HepG2 (cell line): Measurements from ENCODE around the gene ACSF3. TPM values are rescaled to one million over a fixed set of nuclear protein-coding genes. Genes with fewer than 3 reads are reported as not detected.

Source experiments
- IKZF4 ChIP-seq: sonication (generic); formaldehyde crosslinking; IDR thresholded peaks from 2 replicates; pipeline ENCODE4 v1.5.1; 2020; ENCODE audit warnings: borderline replicate concordance, mild to moderate bottlenecking, low read depth, missing genetic modification reagents; ENCODE audit errors: not compliant biosample characterization
- JUN ChIP-seq: sonication (generic); formaldehyde crosslinking; IDR thresholded peaks from 2 replicates; pipeline ENCODE4 v1.4.0; 2020; ENCODE audit warnings: mild to moderate bottlenecking, missing genetic modification reagents
- MAF1 ChIP-seq: sonication (generic); formaldehyde crosslinking; IDR thresholded peaks from 2 replicates; pipeline ENCODE4 v1.5.0; 2020; ENCODE audit warnings: missing genetic modification reagents, borderline replicate concordance
- ZKSCAN5 ChIP-seq: sonication (generic); formaldehyde crosslinking; IDR thresholded peaks from 2 replicates; pipeline ENCODE4 v1.5.1; 2020; ENCODE audit warnings: mild to moderate bottlenecking, missing genetic modification reagents
- ZNF333 ChIP-seq: sonication (generic); formaldehyde crosslinking; IDR thresholded peaks from 2 replicates; pipeline ENCODE4 v1.4.0; 2020; ENCODE audit warnings: mild to moderate bottlenecking, missing genetic modification reagents, borderline replicate concordance
- polyA plus RNA-seq, 8 experiments: library from polyadenylated mRNA; depleted of rRNA in 3 of 8; stranded (reverse) in 7 of 8; unstranded in 1 of 8; fragments of >200 nt; fragmentation: Illumina TruSeq in 4 of 8; extraction: Trizol in 4 of 8; gene quantifications; 2 replicates each; pipeline versions ENCODE4 v1.2.1 to v1.2.3, GENCODE V29; 2011 to 2016; ENCODE audit warnings: low read depth in 4 of 8, missing spikeins in 1 of 8, mixed read lengths in 1 of 8; ENCODE audit not compliant: insufficient read depth in 1 of 8
- total RNA-seq, 5 experiments: library from RNA; depleted of rRNA; stranded (reverse); fragments of >200 nt; fragmentation: Illumina TruSeq; extraction: Trizol; gene quantifications; 2 replicates each; pipeline ENCODE4 v1.2.3, GENCODE V29; 2016; ENCODE audit warnings: low read depth in 1 of 5
- TF ChIP-seq, protein P1 (sequence below): sonication (generic); formaldehyde crosslinking; IDR thresholded peaks from 2 replicates; pipeline ENCODE4 v1.4.0; 2020; ENCODE audit warnings: missing genetic modification reagents, borderline replicate concordance
- TF ChIP-seq, protein P2 (sequence below): sonication (generic); formaldehyde crosslinking; IDR thresholded peaks from 2 replicates; pipeline ENCODE4 v1.4.0; 2020; ENCODE audit warnings: missing genetic modification reagents
- TF ChIP-seq, protein P3 (sequence below): sonication (generic); formaldehyde crosslinking; IDR thresholded peaks from 2 replicates; pipeline ENCODE4 v1.4.0; 2020; ENCODE audit warnings: mild to moderate bottlenecking, low read depth, missing genetic modification reagents
- TF ChIP-seq, protein P4 (sequence below): sonication (generic); formaldehyde crosslinking; IDR thresholded peaks from 2 replicates; pipeline ENCODE4 v1.8.0; 2022; ENCODE audit warnings: mild to moderate bottlenecking, missing genetic modification reagents, moderate library complexity
- TF ChIP-seq, protein P5 (sequence below): sonication (generic); formaldehyde crosslinking; IDR thresholded peaks from 2 replicates; pipeline ENCODE4 v1.4.0; 2020; ENCODE audit warnings: missing genetic modification reagents
- TF ChIP-seq, protein P6 (sequence below): sonication (generic); formaldehyde crosslinking; IDR thresholded peaks from 2 replicates; pipeline ENCODE4 v1.5.1; 2020; ENCODE audit warnings: mild to moderate bottlenecking, missing genetic modification reagents

Gene ACSF3
- total and polyA plus RNA-seq, 2 of the 13 experiments (the other 11 are each of a cell fraction or from before 2014, with no cell fraction given): 14.9 to 30.6 TPM

DNA sequence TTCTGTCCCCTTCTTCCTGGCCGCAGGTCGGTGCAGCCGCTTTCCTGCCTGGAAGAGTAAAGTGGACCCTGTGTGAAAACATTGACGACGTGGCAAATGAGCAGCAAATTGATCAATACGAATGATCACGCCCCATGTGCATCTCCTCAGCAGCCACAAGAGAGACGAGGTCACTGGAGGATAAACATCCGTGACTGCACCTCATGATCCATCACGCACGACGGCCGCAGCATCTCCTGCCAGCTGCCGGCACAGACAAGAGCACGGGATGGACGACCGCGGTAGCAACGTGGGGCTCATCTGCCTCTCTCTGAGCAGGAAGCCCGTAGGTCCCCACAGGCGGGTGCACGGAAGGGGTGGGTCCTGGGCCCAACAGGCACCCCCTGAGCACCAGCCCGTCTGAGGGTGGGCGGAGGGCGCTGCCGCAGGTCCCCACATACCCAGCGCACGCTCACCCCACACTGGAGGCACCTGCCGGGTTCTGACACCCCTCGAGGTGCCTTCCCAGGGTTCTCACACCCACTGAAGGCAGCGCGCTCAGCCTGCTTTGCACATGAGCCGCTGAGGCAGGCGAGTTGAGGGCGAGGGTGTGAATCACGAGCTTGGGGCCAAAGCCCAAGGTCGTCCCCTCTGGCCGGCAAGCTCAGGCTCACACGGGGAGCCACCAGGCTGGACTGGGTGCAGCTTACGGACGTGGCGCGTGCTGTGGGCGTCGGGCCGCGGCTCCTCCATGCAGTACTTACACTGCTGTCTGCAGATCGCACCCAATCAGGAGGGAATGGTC is 65.6 kb downstream of the ACSF3 start (continued):
- TF ChIP-seq, protein P1, sequence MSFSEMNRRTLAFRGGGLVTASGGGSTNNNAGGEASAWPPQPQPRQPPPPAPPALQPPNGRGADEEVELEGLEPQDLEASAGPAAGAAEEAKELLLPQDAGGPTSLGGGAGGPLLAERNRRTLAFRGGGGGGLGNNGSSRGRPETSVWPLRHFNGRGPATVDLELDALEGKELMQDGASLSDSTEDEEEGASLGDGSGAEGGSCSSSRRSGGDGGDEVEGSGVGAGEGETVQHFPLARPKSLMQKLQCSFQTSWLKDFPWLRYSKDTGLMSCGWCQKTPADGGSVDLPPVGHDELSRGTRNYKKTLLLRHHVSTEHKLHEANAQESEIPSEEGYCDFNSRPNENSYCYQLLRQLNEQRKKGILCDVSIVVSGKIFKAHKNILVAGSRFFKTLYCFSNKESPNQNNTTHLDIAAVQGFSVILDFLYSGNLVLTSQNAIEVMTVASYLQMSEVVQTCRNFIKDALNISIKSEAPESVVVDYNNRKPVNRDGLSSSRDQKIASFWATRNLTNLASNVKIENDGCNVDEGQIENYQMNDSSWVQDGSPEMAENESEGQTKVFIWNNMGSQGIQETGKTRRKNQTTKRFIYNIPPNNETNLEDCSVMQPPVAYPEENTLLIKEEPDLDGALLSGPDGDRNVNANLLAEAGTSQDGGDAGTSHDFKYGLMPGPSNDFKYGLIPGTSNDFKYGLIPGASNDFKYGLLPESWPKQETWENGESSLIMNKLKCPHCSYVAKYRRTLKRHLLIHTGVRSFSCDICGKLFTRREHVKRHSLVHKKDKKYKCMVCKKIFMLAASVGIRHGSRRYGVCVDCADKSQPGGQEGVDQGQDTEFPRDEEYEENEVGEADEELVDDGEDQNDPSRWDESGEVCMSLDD (CRISPR knock-in tag): no peak
- TF ChIP-seq JUN (CRISPR knock-in tag) (peak; percentile 59; the same call in 1 of the 2 replicates), ZKSCAN5 (CRISPR knock-in tag) (no peak), MAF1 (no peak; the same call in 1 of the 2 replicates), IKZF4 (CRISPR knock-in tag) (peak; percentile 97), ZNF333 (no peak; the same call in 1 of the 2 replicates)
- TF ChIP-seq, protein P2, sequence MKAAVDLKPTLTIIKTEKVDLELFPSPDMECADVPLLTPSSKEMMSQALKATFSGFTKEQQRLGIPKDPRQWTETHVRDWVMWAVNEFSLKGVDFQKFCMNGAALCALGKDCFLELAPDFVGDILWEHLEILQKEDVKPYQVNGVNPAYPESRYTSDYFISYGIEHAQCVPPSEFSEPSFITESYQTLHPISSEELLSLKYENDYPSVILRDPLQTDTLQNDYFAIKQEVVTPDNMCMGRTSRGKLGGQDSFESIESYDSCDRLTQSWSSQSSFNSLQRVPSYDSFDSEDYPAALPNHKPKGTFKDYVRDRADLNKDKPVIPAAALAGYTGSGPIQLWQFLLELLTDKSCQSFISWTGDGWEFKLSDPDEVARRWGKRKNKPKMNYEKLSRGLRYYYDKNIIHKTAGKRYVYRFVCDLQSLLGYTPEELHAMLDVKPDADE (CRISPR knock-in tag): no peak
- TF ChIP-seq, protein P3, sequence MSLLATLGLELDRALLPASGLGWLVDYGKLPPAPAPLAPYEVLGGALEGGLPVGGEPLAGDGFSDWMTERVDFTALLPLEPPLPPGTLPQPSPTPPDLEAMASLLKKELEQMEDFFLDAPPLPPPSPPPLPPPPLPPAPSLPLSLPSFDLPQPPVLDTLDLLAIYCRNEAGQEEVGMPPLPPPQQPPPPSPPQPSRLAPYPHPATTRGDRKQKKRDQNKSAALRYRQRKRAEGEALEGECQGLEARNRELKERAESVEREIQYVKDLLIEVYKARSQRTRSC (CRISPR knock-in tag): peak; percentile 59; the same call in 1 of the 2 replicates
- TF ChIP-seq, protein P4, sequence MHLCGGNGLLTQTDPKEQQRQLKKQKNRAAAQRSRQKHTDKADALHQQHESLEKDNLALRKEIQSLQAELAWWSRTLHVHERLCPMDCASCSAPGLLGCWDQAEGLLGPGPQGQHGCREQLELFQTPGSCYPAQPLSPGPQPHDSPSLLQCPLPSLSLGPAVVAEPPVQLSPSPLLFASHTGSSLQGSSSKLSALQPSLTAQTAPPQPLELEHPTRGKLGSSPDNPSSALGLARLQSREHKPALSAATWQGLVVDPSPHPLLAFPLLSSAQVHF (CRISPR knock-in tag): peak; percentile 91; the same call in 1 of the 2 replicates
- TF ChIP-seq, protein P5, sequence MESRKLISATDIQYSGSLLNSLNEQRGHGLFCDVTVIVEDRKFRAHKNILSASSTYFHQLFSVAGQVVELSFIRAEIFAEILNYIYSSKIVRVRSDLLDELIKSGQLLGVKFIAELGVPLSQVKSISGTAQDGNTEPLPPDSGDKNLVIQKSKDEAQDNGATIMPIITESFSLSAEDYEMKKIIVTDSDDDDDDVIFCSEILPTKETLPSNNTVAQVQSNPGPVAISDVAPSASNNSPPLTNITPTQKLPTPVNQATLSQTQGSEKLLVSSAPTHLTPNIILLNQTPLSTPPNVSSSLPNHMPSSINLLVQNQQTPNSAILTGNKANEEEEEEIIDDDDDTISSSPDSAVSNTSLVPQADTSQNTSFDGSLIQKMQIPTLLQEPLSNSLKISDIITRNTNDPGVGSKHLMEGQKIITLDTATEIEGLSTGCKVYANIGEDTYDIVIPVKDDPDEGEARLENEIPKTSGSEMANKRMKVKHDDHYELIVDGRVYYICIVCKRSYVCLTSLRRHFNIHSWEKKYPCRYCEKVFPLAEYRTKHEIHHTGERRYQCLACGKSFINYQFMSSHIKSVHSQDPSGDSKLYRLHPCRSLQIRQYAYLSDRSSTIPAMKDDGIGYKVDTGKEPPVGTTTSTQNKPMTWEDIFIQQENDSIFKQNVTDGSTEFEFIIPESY (CRISPR knock-in tag): 0 out of 2 replicates have a peak, but pooled peaks have one; percentile 25
- TF ChIP-seq, protein P6, sequence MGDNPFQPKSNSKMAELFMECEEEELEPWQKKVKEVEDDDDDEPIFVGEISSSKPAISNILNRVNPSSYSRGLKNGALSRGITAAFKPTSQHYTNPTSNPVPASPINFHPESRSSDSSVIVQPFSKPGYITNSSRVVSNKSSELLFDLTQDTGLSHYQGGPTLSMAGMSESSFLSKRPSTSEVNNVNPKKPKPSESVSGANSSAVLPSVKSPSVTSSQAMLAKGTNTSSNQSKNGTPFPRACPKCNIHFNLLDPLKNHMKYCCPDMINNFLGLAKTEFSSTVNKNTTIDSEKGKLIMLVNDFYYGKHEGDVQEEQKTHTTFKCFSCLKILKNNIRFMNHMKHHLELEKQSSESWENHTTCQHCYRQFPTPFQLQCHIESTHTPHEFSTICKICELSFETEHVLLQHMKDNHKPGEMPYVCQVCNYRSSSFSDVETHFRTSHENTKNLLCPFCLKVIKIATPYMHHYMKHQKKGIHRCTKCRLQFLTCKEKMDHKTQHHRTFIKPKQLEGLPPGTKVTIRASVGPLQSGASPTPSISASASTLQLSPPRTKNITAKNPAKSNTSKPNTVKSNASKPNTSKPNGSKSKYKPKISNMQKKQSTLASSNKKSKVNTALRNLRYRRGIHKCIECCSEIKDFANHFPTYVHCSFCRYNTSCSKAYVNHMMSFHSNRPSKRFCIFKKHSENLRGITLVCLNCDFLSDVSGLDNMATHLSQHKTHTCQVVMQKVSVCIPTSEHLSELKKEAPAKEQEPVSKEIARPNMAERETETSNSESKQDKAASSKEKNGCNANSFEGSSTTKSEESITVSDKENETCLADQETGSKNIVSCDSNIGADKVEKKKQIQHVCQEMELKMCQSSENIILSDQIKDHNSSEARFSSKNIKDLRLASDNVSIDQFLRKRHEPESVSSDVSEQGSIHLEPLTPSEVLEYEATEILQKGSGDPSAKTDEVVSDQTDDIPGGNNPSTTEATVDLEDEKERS (CRISPR knock-in tag): peak; percentile 60; the same call in 1 of the 2 replicates
